ENCODE measurements around the gene GPC3.

The GPC3 gene

GRCh38 chrX:134010690-134011089 is 25.3 kb upstream of the GPC3 start:
- Histone ChIP-seq H3K4me3 (replicated peaks; ENCODE audit: low read depth, low read length) (no peak overlapping the region), H3K27me3 (replicated peaks; ENCODE audit: control insufficient read depth, insufficient read depth, low read length) (no peaks in the 10 kb centered on the region), H3K36me3 (ENCODE audit: control insufficient read depth, insufficient read depth, low read length) (no peaks in the 10 kb centered on the region)
- no peak for DNase-seq (ENCODE audit: extremely low read depth, insufficient read length)
- TF ChIP-seq CTCF (IDR thresholded peaks at IDR 0.05; ENCODE audit: insufficient read depth, low read length, poor library complexity, severe bottlenecking), result no peak

GRCh38 chrX:134007716-134008115 is 22.3 kb upstream of the GPC3 start:
- H3K4me3 ChIP-seq (replicated peaks; ENCODE audit: low read depth, low read length), result no peak overlapping the region
- H3K36me3 ChIP-seq (ENCODE audit: control insufficient read depth, insufficient read depth, low read length), result no peaks in the 10 kb centered on the region
- TF ChIP-seq CTCF (IDR thresholded peaks at IDR 0.05; ENCODE audit: insufficient read depth, low read length, poor library complexity, severe bottlenecking), result no peak
- no peak for DNase-seq (ENCODE audit: extremely low read depth, insufficient read length)
- H3K27me3 ChIP-seq (replicated peaks; ENCODE audit: control insufficient read depth, insufficient read depth, low read length), result no peaks in the 10 kb centered on the region

GRCh38 chrX:134006484-134007161 is 21.2 kb upstream of the GPC3 start:
- Histone ChIP-seq H3K4me3 (replicated peaks; ENCODE audit: low read depth, low read length) (no peak overlapping the region), H3K36me3 (ENCODE audit: control insufficient read depth, insufficient read depth, low read length) (no peaks in the 10 kb centered on the region), H3K27me3 (replicated peaks; ENCODE audit: control insufficient read depth, insufficient read depth, low read length) (no peaks in the 10 kb centered on the region)
- TF ChIP-seq CTCF (IDR thresholded peaks at IDR 0.05; ENCODE audit: insufficient read depth, low read length, poor library complexity, severe bottlenecking), result no peak
- DNase-seq (ENCODE audit: extremely low read depth, insufficient read length), result no peak

- DNase-seq (ENCODE audit: extremely low read depth, insufficient read length), result no peak
- no peaks in the 10 kb centered on the region for H3K27me3 ChIP-seq (replicated peaks; ENCODE audit: control insufficient read depth, insufficient read depth, low read length)
- H3K4me3 ChIP-seq (replicated peaks; ENCODE audit: low read depth, low read length), result no peak overlapping the region
These were observed 18.7 kb upstream of the GPC3 start for GRCh38 chrX:134004084-134004483.

GRCh38 chrX:134002921-134003615 is 17.7 kb upstream of the GPC3 start:
- TF ChIP-seq CTCF (IDR thresholded peaks at IDR 0.05; ENCODE audit: insufficient read depth, low read length, poor library complexity, severe bottlenecking), result no peak
- Histone ChIP-seq H3K27me3 (replicated peaks; ENCODE audit: control insufficient read depth, insufficient read depth, low read length) (no peaks in the 10 kb centered on the region), H3K4me3 (replicated peaks; ENCODE audit: low read depth, low read length) (no peak overlapping the region), H3K36me3 (ENCODE audit: control insufficient read depth, insufficient read depth, low read length) (no peaks in the 10 kb centered on the region)
- DNase-seq (ENCODE audit: extremely low read depth, insufficient read length), result no peak

More at GRCh38 chrX:134004084-134004483, 18.7 kb upstream of the GPC3 start:
- no peak for TF ChIP-seq CTCF (IDR thresholded peaks at IDR 0.05; ENCODE audit: insufficient read depth, low read length, poor library complexity, severe bottlenecking)
- H3K36me3 ChIP-seq (ENCODE audit: control insufficient read depth, insufficient read depth, low read length), result no peaks in the 10 kb centered on the region
